ENCODE measurements around the gene TNFAIP8.

TNFAIP8 gene

DNA sequence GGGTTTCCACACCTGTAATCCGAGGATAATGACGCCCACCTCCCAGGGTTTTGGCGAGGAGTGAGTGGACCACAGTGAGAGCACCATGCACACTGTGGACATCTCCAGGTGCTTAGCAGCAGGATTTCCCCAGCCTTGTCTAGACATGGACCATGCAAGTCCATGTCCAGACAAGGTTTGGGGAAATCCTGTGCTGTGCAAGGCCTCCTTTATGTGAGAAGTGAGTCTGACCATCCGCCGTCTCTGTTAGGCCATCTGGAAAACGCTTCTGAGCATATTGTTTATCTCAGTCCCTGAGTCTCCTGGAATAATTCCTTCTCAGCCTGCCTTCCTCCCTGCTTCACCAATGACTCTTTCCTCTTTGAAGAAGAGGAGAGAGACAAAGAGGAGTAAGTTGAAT lies 26.2 kb upstream of the TNFAIP8 start:
- no peak for DNase-seq

DNA sequence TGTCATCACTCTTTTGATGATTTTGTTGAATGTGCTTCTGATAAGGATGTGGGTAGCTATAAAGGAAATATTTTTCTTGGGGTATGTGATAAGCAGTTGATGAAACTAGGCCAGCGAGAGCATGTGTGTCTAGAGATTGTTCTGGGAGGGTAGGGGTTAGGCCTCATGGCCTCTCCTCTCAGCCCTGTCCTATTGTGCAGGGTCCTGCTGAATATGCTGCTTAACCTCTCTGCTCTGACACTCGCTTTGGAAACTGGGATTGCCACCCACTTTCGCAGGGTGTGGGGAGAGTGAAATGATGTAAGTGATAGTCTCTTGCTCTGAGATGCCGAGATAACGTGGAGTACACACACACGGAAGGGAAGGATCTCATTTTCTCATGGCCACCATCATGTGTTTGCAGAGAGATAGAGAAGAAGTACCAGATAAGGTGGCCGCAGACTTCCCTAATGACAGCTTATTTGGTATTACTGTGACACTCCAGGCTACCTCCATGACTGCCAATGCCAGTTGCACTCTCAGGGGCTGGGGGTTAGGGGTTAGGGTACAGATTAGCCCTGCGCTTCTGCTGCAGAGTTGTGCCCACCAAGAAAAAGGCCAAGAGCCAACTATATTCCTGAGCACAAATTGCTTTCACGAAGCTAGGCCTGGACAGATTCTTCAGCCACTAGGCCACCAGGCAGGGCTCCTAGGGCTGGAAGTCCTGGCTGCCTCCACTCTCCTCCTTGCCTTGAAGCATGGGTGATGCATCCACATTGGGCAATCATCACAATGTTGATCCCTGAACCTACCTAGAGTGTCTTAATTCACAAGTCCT lies 25.2 kb upstream of the TNFAIP8 start:
- peak; percentile 98 for DNase-seq

DNA sequence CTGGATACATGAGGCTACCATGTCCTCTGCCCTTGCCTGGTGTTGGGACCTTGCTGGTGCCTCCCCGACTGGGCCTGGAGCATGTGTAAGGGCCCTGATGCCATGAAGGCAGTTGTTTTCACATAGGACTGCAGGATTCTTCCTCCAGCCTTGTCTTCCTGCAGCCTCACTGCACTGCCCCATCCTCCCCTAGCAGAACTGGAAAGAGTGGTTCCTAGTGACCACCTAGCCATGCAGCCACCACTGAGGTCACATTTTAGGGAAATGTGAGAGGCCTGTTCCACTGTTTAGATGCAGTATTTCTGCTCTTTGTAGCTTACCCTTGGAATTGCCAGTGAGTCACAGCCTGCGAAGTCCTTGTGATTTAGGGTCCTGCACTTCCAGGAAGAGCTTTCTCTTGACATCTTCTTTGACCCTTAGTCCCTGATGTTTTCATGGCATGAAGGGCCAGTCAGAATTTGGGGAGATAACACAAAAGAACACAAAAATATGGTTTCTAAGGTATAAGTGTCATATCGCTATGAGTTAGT lies 24.2 kb upstream of the TNFAIP8 start:
- no peak for DNase-seq

DNA sequence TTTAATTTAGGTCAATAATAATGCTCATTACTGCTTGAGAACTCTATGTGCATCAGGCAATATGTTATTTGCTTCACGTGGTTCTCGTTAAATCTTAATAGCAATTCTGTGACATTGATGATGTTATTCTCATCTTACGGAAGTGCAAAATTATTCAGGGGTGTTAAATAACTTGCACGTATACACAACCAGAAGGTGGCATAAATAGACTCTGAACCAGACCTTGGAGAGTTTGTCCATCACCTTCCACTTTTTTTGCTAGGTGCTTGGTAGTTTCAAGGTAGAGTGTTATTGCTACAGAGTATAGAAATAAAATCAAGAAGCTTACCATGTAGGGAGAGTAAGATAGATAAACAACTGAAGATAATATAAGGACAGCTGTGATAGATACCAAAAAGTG lies 23.6 kb upstream of the TNFAIP8 start:
- no peak for DNase-seq

DNA sequence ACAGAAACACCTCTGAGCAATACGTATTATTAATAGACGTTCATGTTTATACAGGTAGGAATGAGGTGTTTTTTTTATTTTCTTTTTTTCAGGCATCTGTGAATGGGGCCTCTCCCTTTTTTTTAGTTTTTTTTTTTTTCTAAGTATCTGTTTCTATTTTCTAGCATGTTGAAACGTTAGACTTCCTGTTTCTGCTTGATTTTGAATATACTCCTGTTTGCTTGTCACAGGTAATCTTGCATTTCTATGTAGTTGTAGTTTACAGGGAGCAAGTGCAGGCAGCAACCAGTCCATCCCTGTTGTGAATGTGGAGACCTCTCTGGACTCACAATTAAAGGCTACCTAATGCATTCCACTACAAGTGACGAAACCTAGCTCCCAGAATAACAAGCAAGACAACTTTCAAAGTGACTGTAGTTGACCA lies 22.8 kb upstream of the TNFAIP8 start:
- no peak for DNase-seq

DNA sequence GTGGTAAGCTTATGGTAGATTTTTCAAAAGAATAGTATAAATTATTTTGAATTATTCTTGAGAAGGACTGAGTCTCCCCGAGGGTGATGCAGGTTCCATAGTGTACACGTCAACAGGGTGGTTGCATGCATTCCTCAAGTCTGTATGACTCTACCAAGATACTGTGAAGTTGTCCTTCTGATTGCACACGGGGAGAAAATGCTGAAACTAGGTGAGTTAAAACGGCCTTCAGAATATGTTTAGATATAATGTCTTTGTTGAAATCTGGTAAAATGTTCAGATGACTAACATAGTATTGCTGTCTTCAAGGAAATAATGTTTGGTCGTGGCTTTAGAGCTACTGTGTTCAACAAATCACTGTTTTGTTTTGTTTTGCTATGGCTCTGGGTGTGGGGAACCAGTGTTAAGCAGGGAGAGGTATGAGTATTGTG lies 22.4 kb upstream of the TNFAIP8 start:
- no peak for DNase-seq

DNA sequence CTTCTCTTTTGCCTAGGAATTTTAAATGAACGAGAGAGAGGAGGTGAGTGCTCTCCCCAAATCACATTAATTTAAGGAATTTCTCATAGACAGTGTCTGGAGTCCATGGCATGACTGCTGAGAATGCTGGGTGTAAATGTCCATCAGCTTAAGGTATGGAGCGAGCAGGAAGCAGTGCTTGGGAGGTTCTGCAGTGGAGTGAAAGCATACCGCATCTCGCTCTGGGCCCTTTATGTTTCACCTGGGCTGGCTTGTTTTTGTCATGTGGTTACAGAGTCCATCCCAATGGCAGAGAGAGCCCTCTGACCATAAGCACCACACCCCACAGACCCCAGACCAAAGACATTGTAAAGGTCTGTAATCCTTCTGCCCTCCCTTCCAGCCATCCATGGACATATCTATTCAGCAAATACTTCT lies 20.6 kb upstream of the TNFAIP8 start:
- DNase-seq, result no peak

DNA sequence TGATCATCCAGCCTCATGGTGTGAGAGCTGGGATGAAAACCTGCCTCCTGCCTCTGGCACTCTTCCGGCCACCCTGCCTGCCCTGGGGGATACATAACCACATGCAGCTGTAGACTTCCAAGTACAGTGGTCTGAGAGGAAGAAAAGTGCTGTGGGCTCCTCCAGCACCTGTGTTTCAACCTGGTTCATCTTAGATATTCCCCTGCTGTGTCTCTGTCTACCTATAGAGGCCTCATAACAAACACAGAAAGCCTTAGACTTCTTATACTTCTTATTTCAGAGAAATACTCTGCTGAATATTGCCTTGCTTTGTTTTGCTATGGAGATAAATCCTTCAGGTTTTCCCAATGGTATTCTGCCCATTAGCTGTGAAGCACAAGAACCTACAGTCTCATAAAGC lies 19.6 kb upstream of the TNFAIP8 start:
- DNase-seq, result no peak

DNA sequence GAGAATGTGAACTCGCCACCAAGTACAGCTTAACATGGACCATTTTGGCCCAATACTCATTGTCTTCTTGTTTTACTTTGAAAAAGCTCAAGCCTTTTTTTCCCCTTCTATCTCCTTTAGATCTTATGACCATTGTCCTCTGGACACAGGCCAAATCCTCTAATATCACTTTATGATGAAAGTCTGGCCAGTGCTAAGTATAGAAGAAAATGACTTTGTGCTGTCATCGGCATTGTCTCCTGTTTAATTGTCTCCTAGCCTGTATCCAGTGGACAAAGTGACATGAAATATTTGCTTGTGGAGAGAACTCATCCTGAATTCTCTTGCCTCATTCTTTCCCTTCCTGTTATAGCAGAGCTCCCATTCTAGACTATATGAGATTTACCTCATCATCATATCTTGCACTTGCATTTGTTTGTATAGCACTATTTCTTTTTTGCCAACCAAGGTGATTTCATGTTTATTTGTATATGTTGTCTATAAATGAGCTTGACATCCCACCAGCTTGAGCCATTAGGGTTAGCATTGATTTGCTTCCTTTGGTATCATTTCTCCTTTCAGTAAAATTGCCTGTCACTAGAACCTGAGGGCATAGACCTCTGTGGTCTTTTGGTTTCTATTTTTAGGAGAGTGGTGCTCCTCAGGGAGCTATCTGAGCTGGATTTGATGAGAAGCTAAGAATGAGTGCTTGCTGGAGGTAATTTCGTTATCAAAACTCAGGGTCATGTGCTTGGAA lies 18.8 kb upstream of the TNFAIP8 start:
- peak; percentile 59 for DNase-seq

DNA sequence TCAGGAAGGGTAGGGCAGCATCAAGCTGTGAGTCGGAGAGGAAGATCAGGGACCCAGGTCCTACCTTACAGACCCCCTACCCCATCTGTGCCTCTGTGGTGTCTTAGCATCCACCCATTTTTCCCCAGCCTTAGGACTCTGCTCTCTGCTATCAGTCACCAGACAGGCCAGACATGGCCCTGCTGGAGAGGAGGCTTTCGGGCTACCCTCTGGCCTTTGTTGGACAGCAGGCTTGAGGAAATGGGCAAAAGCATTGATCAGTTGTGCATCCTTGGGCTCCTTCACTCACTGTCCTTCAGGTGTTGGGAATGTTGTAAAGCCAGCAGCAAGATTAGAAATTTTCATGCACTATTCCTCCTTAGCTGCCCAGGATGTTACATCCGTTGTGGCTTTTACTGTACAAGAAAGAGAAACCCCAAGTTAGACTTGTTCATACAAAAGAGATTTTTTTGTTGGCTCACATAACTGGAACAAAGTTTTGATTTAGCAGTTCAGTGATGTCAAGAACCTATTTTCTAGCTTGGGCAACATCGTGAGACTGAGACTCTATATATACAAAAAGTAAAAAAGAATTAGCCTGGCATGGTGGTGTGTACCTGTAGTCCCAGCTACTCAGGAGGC lies 17.4 kb upstream of the TNFAIP8 start:
- DNase-seq, result no peak

DNA sequence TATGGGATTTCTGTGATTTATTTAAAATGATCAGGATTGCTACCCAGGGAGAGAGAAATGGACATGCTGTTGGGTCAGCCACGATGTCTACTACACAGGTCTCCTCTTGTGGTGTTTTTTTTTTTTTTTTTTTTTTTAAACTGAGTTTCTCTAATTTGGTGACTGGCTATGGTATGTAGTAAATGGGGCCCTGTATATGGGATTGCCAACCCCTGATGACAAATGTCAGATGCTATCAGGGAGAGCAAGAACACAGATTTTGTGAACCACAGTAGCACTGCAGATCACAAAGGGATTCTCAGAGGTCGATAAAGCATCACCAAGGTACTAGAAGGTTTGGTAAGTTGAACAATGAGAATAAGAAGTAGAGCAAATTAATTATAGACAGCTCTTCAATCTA lies 16.5 kb upstream of the TNFAIP8 start:
- DNase-seq, result no peak

DNA sequence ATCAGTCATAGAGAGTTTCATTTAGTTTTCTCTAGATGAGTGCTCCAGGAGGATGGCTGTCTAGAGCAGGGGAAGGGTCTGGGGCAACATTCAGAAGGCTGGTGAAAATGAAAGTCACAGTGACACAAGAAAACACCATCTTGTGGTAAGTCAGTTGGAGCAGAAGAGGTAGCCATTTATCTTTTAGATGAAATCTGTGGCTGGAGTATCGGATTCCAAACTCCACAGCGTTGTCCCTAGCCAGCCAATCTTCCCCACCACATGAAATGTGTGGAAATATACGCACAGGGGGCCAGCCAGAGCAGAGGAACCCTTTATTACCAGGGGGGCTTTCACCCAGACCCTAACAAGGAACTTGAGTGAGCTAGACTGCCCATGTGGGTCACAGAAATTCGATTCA lies 15.9 kb upstream of the TNFAIP8 start:
- DNase-seq, result no peak

DNA sequence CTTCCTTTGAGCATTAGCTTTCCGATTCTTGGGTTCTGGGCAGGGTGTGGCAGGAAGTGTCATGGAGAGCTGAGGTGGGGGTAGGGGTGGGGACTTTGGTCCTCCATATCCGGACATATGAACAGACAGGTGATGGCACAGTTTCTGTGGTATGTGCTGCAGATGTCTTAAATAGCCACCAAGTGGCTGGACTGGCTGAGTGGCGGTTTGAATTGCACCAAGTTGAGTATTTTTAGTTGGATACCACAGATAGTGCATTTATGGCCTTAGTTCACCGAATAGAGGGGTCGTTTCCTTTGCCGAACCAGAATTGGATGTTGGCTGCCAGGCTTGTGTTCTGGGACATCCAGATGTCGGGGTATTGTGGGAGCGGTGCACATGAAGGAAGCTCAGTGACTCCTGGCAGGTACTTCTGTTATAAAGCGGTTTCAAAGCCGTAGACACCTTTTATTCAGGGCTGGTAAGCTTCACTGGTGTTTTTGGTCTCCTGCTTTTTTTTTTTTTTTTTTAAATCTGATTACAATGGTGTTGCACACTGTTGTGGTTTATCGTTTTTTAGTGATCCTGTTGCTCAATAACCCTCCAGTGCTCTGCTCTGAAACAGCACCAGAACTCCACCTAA lies 15.1 kb upstream of the TNFAIP8 start:
- DNase-seq, result peak; percentile 84

DNA sequence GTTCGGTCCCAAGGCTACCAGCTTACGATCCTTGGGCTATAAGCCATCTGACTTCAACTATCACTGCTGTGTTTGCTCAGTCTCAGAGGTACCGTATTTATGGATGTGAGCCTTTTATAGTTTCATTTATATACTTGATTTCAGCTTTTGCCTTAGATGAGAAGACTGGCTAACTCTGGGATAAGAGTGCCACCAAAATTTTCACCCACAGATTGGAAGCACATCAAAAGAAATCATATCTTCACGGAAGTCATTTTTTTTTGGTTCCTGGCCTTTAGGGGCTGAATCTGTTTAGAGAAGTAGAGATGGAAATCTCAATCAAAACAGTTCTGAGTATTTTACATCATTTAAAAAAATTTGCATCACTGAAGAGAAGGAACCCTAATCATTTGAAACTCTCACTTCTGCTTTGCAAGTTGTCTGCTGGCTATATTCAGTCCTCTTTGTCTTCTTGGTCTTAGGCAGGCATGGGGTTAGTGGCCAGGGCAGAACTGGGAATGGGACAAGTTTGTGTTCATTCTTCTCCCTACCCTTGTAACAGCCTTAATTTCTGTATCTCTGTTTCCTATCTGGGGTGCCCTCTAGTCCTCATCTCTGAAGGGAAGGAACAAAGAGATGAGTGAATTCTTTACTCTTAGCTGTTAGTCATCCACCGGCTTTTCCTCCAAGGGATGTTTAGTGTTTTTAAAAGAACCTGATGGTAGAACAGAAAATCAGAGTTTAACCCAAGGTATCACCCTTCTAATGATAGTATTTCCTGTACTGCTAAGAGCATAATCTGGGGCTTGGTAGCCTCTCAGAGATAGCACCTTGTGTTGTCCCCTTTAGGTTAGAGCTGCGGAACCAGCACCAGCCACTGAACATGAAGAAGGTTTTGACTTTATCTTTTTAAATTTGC lies 14.1 kb upstream of the TNFAIP8 start:
- DNase-seq, result peak; percentile 71

DNA sequence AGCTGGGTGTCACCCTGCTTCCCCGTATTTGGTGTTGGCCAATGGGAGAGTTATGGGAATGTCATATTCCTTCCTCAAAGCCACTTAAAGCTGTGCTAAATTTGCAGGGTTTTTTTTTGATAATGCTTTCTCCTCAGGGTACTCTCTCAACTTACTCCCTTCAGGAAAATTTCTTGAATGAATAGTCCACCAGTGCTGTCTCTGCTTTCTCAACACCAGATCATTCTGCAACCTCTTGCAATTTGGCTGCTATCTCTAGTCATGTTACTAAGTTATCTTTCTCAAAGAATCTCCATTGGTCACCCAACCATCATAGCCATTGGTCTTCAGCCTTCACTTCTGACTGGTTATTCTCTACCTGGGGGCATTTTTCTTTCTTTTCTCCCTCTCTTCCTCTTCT lies 13.4 kb upstream of the TNFAIP8 start:
- DNase-seq, result no peak

DNA sequence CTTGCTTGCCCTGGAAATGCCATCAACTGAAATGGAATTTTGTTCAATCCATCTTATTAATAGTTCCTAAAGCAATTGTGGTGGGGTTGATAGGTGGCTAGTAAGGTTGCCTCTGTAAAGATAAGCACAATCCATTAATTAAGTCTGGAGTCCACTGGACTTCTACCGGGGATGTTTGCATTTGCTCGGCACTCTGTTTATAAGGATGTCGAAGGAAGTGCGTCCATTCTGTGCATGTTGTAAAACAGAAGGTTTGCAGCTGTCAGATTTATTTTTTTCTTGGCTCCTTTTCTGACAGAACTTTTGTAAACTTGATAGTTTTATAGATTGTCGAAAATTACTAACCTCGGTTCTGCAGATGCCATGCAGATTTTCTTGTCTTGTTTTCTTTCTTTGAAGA lies 12.8 kb upstream of the TNFAIP8 start:
- no peak for DNase-seq

DNA sequence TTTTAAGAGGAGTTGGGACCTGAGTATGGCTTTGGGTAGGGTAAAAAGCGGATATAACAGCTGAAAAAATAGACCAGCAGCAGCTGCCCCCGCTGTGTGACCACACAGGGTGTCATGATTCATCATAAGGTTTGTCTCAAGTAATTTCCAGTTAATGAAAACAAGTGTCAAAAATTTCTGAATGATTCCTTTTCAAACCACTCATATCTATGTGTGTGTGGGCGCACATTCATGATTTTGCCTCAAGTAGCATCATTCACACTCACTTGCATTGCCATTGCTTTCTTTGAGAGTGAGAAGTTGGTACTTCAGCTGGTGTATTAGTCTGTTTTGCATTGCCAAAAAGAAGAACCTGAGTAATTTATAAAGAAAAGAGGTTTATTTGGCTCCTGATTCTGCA lies 12.1 kb upstream of the TNFAIP8 start:
- no peak for DNase-seq

DNA sequence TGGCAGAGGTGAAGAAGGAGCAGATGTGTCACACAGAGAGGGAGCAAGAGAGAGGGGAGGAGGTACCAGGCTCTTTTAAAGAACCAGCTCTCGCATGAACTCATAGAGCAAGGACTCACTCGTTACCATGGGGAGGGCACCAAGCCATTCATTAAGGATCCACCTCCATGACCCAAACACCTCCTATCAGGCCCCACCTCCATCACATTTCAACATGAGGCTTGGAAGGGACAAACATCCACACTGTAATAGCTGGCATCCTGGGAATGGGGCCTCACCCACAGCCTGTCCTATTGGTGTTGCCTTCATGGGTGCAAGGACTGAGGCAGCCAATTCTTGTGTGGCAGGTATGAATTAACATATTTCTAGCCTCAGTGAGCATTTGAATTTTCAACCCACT lies 11.6 kb upstream of the TNFAIP8 start:
- no peak for DNase-seq

DNA sequence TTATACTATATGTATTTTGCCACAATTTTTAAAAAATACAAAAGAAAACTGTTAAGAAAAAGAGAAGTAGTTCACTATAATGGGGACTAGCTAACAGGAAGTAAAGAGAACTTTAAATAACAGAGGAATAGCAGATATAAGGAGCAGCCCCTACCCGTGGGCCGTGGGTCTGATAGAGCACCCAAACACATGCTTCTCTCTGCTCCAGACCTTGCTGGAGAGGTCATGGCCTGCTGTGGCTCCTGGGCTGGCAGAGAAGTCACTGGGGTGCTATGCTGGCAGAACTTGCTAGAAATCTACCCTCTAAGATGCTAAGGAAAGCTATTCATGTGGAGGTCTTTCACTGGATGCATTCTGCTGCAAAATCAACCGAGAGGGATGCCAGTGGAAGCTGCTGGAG lies 10.0 kb upstream of the TNFAIP8 start:
- no peak for DNase-seq

DNA sequence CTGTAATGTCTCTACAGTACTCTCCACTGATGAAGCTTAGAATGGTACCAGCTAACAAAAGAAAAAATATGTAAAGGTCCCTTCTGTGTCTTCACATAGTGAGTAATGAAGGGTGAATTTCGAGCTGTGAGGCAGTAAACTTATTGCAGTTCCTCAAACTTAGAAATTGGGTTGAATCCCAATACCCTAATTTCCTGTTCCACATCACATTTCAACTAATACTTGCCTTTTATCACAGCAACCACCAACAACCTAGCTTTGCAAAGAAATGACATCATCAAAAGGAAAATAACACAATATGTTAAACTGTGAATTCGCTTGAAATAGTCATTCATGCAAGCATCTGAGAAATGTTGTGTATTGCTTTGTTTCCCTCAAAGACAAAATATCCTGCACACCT lies 9.4 kb upstream of the TNFAIP8 start:
- no peak for DNase-seq

DNA sequence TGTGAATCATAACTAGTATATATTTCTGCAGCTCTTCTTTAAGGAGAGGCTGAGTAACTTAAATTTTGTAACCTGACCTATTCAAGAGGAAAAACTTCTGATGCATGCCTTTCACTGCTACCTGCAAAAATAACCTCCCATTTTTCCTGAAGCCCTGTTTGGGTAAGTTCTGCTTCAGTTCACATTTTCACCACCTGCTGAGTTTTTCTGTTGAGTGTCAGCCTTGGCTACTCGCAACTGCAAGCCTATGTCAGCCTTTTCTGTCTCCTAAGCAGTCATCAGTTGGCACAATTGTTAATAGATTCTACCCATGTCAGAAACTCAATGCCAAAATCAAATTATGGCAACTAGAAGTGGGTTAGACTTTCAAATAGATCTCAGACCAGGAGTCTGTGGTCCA lies 8.2 kb upstream of the TNFAIP8 start:
- DNase-seq, result no peak

DNA sequence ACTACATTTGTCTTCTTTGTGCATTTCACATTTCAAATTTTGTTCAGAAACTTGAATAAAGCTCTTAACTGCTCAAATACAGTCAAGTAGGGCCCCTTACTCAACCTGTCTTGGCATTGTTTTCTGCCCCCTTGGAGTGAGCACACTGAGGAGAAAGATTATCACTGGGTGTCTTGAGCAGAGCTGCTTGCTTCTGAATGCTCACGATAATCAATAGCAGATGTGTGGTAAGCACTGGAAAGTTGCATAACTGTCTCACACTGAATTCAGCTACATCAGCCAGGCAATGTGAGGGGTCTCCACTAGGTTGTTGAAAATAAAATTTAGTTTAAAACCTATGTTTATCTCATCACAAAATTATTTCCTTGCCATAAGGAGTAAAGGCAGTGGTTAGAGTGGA lies 7.8 kb upstream of the TNFAIP8 start:
- no peak for DNase-seq

All from hematopoietic multipotent progenitor cell treated with erythropoietin and hydrocortisone succinate and interleukin-3 and kit ligand, for 4 days (in vitro differentiated cells).